K562 treated with DMSO at 1 percent for 48 hours (cell line): Measurements from ENCODE around the gene PDIK1L. TPM values are rescaled to one million over a fixed set of nuclear protein-coding genes. Genes with fewer than 3 reads are reported as not detected.

Experiments
- total RNA-seq: library from RNA; unstranded; fragments of 300-600 nt; gene quantifications from 2 replicates; pipeline ENCODE4 v1.2.3, GENCODE V29; 2022; ENCODE audit warnings: low replicate concordance; ENCODE audit errors: extremely low read depth

The PDIK1L gene
- not detected in 2 replicates for total RNA-seq

GRCh38 chr1:26111530-26112406, at the start of gene PDIK1L:
Gene PDIK1L, plus strand, starts transcription at chr1:26111824. Its CDS starts 2,485 bp downstream, at chr1:26114309.

GRCh38 chr1:26067432-26067911, 44.2 kb upstream of the PDIK1L start, which contains the start of gene TRIM63:
Gene TRIM63, minus strand, starts transcription at chr1:26067630. Its CDS starts 136 bp downstream, at chr1:26067494.

GRCh38 chr1:26158908-26159742, 47.5 kb downstream of the PDIK1L start, which contains the start of gene FAM110D:
Gene FAM110D, plus strand, starts transcription at chr1:26159079. Its CDS starts 2,213 bp downstream, at chr1:26161292.

GRCh38 chr1:26168410-26169197, 57.0 kb downstream of the PDIK1L start, which contains the start of gene C1orf232:
Gene C1orf232, minus strand, starts transcription at chr1:26168963. Its CDS starts 464 bp downstream, at chr1:26168499.

GRCh38 chr1:26169669-26170471, 58.2 kb downstream of the PDIK1L start, which contains the start of gene ZNF593:
Gene ZNF593, plus strand, starts transcription at chr1:26169908. Its CDS starts 76 bp downstream, at chr1:26169984.

GRCh38 chr1:26171084-26172072, 59.8 kb downstream of the PDIK1L start, which contains the start of gene ZNF593OS:
Gene ZNF593OS, minus strand, starts transcription at chr1:26171832. Its CDS starts 171 bp downstream, at chr1:26171661.

Other genes starting within 250 kb of the PDIK1L start
- gene PAQR7, start 236.1 kb upstream of the PDIK1L start, total RNA-seq: not detected in 2 replicates
- gene STMN1, start 205.4 kb upstream of the PDIK1L start, total RNA-seq: not detected in 2 replicates
- gene PAFAH2, start 113.8 kb upstream of the PDIK1L start, total RNA-seq: not detected in 2 replicates
- gene EXTL1, start 90.0 kb upstream of the PDIK1L start, total RNA-seq: not detected in 2 replicates
- gene SLC30A2, start 65.7 kb upstream of the PDIK1L start, total RNA-seq: not detected in 2 replicates
- not detected in 2 replicates for gene TRIM63, start 44.2 kb upstream of the PDIK1L start, total RNA-seq
- not detected in 2 replicates for gene FAM110D, start 47.3 kb downstream of the PDIK1L start, total RNA-seq
- gene C1orf232, start 57.1 kb downstream of the PDIK1L start, total RNA-seq: not detected in 2 replicates
- gene ZNF593, start 58.1 kb downstream of the PDIK1L start, total RNA-seq: not detected in 2 replicates
- gene ZNF593OS, start 60.0 kb downstream of the PDIK1L start, total RNA-seq: not detected in 2 replicates
- gene CNKSR1, start 65.7 kb downstream of the PDIK1L start, total RNA-seq: not detected in 2 replicates
- not detected in 2 replicates for gene CATSPER4, start 78.8 kb downstream of the PDIK1L start, total RNA-seq
- not detected in 2 replicates for gene CEP85, start 122.4 kb downstream of the PDIK1L start, total RNA-seq
- not detected in 2 replicates for gene SH3BGRL3, start 168.3 kb downstream of the PDIK1L start, total RNA-seq
- gene UBXN11, start 194.8 kb downstream of the PDIK1L start, total RNA-seq: not detected in 2 replicates
- gene CD52, start 206.1 kb downstream of the PDIK1L start, total RNA-seq: not detected in 2 replicates
- gene CRYBG2, start 242.3 kb downstream of the PDIK1L start, total RNA-seq: not detected in 2 replicates